Left hindlimb (tissue), 1 donor: ENCODE measurements around the gene COMP.

Source experiments
- DNase-seq: peaks from one replicate; pipeline ENCODE4 v3.0.0-alpha.2; 2018

COMP gene

GRCh38 chr19:18803550-18804138 is 12.5 kb upstream of the COMP start:
- DNase-seq: no peak

- no peak for DNase-seq
Observed at GRCh38 chr19:18802354-18802753, 11.2 kb upstream of the COMP start.

- DNase-seq: no peak
Observed at GRCh38 chr19:18800636-18801035, 9.5 kb upstream of the COMP start.

- DNase-seq: no peak
Observed at GRCh38 chr19:18800079-18800478, 9.0 kb upstream of the COMP start.

DNA sequence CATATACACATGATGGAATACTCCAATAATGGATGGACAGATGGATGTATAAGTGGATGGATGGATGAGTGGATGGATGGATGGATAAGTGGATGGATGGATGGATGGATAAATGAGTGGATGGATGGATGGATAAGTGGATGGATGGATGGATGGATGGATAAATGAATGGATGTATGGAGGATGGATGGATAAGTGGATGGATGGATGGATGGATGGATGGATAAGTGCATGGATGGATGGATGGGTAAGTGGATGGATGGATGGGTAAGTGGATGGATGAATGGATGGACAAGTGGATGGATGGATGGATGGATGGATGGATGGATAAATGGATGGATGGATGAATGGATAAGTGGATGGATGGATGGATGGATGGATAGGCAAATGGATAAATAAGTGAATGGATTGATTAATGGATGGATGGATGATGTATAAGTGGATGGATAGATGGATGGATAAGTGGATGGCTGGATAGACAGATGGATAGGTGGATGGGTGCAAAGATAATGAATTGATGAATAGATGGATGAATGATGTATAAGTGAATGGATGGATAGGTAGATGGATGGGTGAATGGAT is 8.4 kb upstream of the COMP start:
- DNase-seq: no peak

- DNase-seq: no peak
Observed at GRCh38 chr19:18798384-18799352, 7.6 kb upstream of the COMP start.

- no peak for DNase-seq
Observed at GRCh38 chr19:18796239-18796638, 5.1 kb upstream of the COMP start.

DNA sequence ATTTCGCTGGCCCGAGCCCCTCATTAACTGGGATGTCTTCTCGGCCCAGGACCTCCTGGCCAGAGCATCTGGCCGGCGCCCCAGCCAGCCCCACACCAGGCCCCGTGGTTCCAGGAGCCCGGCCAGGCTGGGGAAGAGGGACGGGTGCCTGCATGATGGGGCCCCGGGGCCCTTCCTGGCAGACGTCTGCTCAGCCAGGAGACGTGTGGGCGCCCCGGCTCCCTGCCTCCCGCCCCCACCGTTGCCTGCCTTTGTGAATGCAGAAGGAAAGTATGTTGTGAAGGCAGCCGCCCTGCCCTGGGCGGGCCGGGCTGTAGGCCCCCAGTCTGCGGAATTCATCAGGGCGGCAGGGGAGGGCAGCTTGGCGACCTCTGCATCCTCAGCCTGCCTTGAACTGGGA is 4.4 kb upstream of the COMP start:
- DNase-seq: peak; percentile 88

GRCh38 chr19:18794692-18795091 is 3.6 kb upstream of the COMP start:
- DNase-seq: no peak

GRCh38 chr19:18794029-18794313 is 2.9 kb upstream of the COMP start:
- no peak for DNase-seq

DNA sequence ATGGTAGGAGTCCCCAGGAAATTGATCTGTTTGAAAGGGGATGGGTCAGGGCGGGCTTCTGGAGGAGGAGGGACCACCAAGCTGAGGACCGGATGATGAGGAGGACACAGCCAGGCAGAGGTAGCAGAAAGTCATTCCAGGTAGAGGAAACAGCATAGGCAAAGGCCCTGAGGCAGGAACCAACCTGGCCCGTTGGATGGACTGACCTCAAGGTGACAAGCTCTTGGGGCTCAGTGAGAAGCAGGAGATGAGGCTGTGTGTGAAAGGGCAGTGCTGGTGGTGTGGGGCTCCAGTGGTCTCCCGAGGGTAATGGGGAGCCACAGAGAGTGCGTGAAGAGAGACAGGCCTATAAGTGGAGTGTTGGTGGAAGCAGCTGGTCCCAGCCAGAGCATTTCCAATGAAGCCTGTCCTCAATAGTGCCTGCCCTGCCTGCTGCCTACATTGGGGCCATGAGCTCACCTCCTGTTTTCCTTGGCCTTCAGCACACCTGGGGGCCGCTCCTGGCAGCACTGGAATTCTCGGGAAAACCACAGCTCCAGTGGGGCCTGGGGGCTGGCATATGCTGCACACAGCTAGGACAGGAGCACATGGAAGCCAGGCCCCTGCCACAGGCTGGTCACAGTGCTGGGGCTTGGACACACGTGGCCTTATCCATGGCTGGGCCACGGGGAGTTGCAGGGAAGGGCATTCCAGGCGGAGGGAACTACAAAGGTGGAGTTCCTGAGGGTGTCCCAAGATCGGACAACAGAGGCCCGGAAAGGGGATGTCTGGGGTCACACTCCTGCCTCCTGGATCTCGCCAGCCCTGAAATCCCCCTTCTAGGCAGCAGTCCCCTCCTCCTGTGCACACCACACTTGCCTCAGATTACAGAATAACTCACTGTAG is 2.3 kb upstream of the COMP start:
- no peak for DNase-seq

- no peak for DNase-seq
Observed at GRCh38 chr19:18792661-18793060, 1.6 kb upstream of the COMP start.

GRCh38 chr19:18791315-18791678 is 192 bp upstream of the COMP start:
- DNase-seq: no peak

DNA sequence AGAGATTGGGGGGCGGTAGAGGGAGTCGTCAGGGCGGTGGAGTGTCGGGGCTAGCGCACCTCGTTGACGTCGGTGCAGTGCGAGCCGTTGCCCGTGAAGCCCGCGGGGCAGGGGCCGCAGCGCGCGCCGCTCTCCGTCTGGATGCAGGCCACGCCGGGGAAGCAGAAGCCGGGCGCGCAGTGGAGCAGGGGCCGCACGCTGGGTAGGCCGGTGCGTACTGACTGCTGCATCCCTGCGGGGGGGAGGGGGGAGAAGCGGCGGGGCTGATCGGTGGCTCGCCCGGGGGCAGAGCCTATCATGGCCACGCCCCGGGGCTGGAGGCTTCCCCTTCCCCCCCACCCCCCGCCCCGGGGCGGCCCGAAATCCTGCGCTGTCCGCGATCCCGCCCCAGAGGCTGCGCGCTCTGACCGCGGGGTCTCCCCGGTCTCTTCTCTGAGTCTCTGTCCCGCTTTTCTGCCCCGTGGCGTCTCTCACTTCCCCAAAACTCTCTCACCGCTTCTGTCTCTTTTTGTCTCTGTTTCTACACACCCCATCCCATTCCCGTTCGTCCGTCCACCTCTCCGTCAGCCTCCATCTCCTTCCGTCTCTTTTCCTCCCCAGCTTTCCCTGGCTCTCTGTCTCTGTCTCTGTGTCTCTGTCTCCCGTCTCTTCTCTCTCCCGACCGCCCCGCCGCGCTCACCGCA is 1.1 kb downstream of the COMP start:
- peak; percentile 82 for DNase-seq

DNA sequence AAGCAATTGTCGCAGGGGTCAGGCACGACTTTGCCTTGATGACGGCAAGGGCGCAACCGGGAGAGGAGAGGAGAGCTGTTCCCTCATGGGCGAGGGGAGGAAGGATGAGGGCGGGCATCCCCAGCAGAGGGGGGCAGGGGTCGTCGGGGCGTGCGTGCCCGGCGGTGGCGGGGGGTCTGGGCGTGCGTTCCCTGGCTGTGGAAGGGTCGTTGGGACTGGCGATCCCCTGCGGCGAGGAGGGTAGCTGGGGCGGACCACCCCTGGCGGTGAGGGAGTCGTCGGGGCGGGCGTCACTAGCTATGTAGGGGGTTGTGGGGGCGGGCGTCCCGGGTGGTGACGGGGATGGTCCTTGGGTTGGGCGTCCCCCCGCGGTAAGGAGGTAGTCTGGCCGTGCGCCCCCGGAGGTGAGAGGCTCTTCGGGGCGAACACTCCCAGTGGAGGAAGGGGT is 1.7 kb downstream of the COMP start:
- no peak for DNase-seq

GRCh38 chr19:18788529-18789421 is 2.3 kb downstream of the COMP start:
- DNase-seq: no peak

DNA sequence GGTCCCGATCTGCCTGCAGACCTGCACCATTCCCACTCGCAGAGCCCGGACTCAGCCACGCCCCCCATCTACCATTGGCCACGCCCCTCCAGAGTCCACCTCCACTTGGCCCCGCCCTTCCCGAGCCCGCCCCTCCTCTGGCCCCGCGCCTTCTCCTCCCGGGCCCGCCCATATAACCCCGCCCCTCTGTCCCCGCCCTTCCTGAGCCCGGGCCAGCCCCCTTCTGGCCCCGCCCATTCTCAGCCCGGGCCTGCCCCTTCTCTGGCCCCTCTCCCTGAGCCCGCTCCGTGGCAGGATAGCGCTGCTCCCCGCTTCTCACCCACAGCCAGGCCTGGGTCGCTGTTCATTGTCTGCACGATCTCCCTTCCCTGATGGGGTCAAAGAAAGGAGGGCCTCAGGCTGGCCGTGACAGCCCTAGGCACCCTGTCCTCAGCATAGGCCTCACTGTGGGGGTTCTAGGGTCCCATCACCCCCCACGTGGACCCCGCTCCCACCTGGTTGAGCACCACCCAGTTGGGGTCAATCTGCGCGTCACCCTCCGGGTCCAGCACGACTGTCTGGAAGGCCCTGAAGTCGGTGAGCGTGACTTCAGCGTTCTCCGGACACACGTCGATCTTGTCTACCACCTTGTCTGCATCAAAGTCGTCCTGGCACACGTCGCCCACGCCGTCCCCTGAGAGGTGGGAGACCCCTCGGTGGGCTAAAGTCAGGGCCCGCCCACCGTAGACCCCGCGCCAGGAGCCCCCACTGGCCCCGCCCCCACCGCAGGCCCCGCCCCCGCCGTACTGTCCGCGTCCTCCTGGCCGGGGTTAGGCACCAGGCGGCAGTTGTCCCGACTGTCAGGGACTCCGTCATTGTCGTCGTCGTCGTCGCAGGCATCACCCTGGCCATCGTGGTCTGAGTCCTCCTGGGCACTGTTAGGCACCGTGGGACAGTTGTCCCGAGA is 5.7 kb downstream of the COMP start:
- peak; percentile 85 for DNase-seq

DNA sequence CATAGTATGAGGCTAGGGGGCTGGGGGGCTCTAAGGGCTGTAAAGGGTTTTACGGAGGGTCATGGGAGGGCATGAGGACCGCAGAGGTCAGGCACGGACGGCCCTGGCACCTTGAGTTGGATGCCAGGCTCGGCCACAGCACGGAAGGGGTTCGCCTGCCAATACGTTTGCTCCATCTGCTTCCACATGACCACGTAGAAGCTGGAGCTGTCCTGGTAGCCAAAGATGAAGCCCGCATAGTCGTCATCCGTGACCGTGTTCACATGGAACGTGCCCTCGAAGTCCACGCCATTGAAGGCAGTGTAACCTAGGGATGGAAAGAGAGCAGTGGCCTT is 6.4 kb downstream of the COMP start:
- DNase-seq: no peak

DNA sequence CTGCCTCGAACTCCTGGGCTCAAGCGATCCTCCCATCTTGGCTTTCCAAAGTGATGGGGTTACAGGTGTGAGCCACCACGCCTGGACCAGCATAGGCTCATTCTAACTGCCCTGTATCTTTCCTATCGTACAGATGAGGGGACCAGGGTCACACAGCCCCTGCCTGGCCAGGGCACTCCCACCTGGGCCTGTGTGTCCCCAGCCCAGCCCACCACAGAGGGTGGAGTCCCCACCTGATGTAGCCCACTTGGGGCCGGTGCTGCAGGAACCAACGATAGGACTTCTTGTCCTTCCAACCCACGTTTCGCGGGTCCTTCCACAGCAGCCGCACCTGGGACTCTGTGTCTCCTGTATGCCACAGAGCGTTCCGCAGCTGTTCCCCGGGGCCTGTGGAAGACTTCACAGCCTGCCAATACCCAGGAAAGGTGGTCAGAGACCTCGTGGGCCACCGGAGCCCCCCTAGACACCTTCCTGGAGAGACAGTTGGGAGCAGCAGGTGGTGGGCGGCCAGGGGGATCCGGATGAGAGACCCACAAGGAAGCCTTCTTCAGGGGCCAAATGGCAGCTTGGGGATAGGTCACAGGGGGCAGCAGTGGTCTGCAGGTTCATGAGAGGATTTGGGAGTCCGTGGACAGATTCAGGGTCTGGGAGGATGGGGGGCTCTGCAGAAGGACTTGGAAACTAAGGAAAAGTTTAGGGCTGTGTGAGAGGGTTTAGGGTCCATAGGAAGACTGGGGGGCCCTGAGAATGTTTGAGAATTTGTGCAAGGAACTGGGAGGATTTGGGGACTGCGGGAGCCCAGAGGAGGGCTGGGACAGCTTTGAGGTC is 6.9 kb downstream of the COMP start:
- no peak for DNase-seq
